C4-2B (cell line): ENCODE data around the gene MCF2L.

Experiments
- CTCF ChIP-seq: fragments of 450-650 bp; conservative IDR thresholded peaks from 2 replicates; pipeline ENCODE4 v1.5.1; 2017; ENCODE audit warnings: mild to moderate bottlenecking
- ZFX ChIP-seq: fragments of 450-650 bp; IDR thresholded peaks from 2 replicates; pipeline ENCODE4 v1.6.1; 2017

GRCh38 chr13:113144255-113144629 is 175.2 kb downstream of the MCF2L start:
- no peak for TF ChIP-seq CTCF
- TF ChIP-seq ZFX, result no peak
